ENCODE measurements around the gene SNX9.
"Not testable (repeated sequence)": the region's sequence is repeated elsewhere in the genome, so short reads cannot be mapped to it uniquely, and the experiment has no call there.

The SNX9 gene

DNA sequence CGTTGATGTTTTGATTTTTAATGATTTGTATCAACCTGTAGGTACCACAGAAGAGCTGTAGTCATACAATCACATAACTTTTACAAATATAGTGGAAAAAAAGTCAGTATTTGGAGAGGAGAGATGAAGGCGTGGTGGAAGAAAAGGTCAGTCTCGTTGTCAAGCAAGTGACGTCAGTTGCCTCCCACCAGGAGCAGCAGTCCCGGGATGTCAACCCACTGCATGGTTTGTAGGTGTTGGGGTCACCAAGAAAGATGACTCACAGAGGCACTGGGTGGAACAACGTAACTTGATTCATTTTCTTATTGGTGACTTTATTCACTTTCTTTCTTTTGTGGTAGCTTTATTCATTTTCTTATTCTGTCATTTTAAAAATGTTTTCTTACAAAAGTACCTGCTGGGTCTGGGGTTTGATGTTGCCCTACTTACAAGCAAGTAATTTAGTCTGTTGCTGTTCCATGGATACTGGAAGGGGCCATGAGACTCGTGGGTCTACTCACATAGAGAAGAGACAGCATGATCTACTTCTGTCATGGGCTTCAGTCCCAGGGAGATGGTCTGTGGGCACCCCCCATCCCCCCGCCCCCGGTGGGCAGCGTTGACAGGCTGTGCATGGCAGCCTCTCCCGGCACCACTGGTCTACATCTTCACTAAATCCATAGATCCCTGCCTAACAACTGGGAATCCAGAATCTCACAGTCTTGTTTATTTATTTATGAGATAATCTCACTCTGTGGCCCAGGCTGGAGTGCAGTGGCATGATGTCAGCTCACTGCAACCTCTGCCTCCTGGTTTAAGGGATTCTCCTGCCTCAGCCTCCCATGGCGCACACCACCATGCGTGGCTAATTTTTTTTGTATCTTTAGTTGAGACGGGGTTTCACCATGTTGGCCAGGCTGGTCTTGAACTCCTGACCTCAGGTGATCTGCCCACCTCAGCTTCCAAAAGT is 122.2 kb downstream of the SNX9 start:
- H3K27ac ChIP-seq = no peak overlapping the region
- DNase-seq (ENCODE audit: low read depth, low spot score) = no peak

GRCh38 chr6:157946053-157946617 is 123.1 kb downstream of the SNX9 start:
- no peak for DNase-seq (ENCODE audit: low read depth, low spot score)
- no peak overlapping the region for H3K27ac ChIP-seq

GRCh38 chr6:157946865-157947532 is 124.0 kb downstream of the SNX9 start:
- DNase-seq (ENCODE audit: low read depth, low spot score) = no peak
- no peak overlapping the region for H3K27ac ChIP-seq

GRCh38 chr6:157950899-157951298 is 127.9 kb downstream of the SNX9 start:
- not testable (repeated sequence) for DNase-seq (ENCODE audit: low read depth, low spot score); H3K27ac ChIP-seq

GRCh38 chr6:157951828-157952227 is 128.8 kb downstream of the SNX9 start:
- no peak overlapping the region for H3K27ac ChIP-seq
- DNase-seq (ENCODE audit: low read depth, low spot score) = no peak

- no peak for DNase-seq (ENCODE audit: low read depth, low spot score)
- no peak overlapping the region for H3K27ac ChIP-seq
Observed at GRCh38 chr6:157952861-157953351, 129.9 kb downstream of the SNX9 start.

- DNase-seq (ENCODE audit: low read depth, low spot score) = no peak
- H3K27ac ChIP-seq = peak overlapping the region; percentile 16
Observed at GRCh38 chr6:157953580-157954091, 130.6 kb downstream of the SNX9 start.

- DNase-seq (ENCODE audit: low read depth, low spot score) = no peak
- H3K27ac ChIP-seq = peak overlapping the region; percentile 16
Observed at GRCh38 chr6:157954150-157955117, 131.4 kb downstream of the SNX9 start.

- no peak overlapping the region for H3K27ac ChIP-seq
- no peak for DNase-seq (ENCODE audit: low read depth, low spot score)
Observed at GRCh38 chr6:157955675-157956074, 132.6 kb downstream of the SNX9 start.

- DNase-seq (ENCODE audit: low read depth, low spot score) = no peak
- no peak overlapping the region for H3K27ac ChIP-seq
Observed at GRCh38 chr6:157956171-157956730, 133.2 kb downstream of the SNX9 start.

DNA sequence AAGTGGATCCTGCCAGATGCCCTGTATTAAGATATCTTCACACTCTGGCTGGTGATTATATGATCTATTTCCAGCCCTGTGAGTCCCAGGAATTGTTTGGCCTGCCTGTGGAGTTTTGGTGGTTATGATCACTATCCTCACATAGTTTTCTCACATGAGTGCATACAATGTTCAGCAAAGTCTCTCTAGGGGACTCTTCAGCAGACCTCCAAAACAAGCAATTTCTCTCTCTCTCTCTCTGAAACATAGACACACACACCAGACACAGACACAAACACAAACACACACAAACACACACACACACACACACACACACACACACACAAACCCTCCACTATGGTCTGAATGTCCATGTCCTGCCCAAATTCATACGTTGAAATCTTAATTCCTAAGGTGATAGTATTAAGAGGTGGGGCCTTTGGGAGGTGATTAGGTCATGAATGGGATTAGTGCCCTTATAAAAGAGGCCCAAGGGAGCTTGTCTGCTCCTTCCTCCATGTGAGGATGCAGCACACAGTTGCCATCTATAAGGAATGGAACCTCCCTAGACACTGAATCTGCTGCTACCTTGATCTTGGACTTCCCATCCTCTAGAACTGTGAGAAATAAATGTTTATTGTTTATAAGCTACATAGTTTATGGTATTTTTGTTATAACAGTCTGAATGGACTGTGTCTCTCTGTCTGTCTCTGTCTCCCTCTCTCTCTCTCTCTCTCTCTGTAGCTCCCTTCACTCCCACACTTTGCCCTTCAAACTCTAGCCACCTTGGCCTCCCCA is 136.6 kb downstream of the SNX9 start:
- H3K27ac ChIP-seq = no peak overlapping the region
- no peak for DNase-seq (ENCODE audit: low read depth, low spot score)

DNA sequence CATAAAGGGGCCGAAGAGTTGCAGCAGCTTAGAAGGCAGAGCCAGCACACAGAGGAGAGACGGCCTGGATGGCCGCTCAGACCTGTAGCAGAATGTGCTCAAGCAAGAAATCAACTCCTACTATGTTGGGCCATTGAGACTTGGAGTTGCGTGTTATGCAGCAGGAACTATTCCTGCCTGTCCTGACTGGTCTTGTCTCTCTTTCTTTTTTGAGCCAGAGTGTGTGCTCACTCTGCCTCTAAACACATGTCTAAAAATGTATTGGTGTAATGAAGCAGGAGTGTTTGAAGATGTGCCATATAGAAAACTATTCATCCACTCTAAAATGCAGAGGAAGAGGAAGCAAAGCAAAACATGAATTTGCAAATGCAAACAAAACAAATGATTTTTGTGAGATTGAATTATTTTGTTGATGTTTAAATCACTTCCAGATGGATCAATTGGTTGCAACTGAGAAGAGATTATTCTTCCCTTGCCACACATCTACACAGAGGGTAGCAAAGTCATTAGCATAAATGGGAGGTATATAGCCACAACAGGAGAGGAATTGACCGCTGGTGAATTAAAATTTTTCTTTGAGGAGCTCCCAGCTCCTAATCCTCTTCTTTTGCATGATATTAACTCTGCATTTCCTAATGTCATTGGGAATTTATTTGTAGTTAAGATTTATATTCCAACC is 138.2 kb downstream of the SNX9 start:
- H3K27ac ChIP-seq = no peak overlapping the region
- no peak for DNase-seq (ENCODE audit: low read depth, low spot score)

DNA sequence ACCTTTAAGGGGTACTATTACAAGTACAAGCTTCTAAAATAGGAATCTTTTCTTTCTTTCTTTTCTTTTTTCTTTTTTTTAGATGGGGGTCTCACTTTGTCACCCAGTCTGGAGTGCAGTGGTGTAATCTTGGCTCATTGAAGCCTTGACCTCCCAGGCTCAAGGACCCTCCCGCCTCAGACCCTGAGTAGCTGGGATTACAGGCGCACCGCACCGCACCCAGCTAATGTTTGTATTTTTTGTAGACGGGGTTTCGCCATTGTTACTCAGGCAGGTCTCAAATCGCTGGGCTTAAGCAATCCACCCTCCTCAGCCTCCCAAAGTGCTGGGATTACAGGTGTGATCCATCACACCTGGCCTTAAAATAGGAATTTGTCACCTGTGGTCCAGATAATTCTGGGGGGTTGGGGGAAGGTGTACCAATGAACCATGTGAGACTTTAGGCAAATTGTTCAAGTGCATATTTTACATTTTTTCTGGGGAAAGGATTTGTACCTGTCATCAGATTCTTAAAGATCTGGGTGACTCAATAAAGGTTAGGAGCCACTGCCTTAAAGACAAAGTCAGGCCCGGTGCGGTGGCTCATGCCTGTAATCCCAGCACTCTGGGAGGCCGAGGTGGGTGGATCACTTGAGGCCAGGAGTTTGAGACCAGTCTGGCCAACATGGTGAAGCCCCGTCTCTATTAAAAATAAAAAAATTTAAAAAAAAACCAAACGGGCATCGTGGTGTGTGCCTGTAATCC is 139.0 kb downstream of the SNX9 start:
- DNase-seq (ENCODE audit: low read depth, low spot score) = no peak
- peak overlapping the region; percentile 28 for H3K27ac ChIP-seq

- H3K27ac ChIP-seq = peak overlapping the region; percentile 28
- DNase-seq (ENCODE audit: low read depth, low spot score) = no peak
Observed at GRCh38 chr6:157962601-157963302, 139.7 kb downstream of the SNX9 start.

GRCh38 chr6:157964100-157964499 is 141.1 kb downstream of the SNX9 start:
- no peak for DNase-seq (ENCODE audit: low read depth, low spot score)

DNA sequence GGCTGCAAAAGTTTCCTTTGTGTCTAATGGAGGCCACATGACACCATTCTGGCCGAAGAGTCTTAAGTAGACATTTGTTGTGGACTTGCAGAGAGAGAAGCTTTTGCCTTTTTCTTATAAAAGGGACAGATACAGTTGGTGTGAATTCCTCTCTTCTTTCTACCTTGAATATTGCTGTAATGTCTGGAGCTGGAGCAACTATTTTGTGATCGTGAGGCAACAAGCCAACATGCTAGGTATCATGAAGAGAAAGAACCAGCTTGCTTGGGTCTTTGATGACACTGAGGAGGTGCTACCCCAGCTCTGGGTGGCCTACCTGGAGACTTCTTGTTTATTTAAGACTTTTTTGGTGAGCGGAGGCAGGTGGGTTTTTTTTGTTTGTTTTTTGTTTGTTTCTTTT is 142.3 kb downstream of the SNX9 start:
- no peak for DNase-seq (ENCODE audit: low read depth, low spot score)
- no peak overlapping the region for H3K27ac ChIP-seq

More at GRCh38 chr6:157964100-157964499, 141.1 kb downstream of the SNX9 start:
- H3K27ac ChIP-seq = no peak overlapping the region

DNA sequence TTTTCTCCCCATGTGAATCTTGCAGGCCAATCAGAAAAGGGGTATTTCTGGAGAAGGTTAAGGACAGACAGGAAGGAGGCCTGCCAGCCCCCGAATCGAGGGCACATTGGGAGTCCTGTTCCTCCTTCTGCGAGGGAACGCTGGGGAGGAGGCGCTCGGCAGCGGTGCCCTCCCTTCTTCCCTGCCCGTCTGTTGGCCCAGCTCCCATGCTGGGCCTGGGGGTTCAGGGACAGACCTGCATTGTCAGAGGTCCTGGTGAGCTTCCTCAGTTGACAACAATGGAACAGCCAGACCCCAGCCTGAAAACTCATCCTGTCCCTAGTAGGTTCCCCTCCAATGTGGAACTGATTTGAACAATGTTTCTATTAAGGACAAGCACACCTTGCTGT is 143.5 kb downstream of the SNX9 start:
- no peak overlapping the region for H3K27ac ChIP-seq
- DNase-seq (ENCODE audit: low read depth, low spot score) = no peak
